Adipocyte (in vitro differentiated cells): Measurements from ENCODE around the gene PLXNA4.

ENCODE experiments used
- DNase-seq: peaks from one replicate; pipeline ENCODE4 v3.0.0-alpha.2; 2015; ENCODE audit warnings: low read depth
- H3K27me3 ChIP-seq: replicated peaks from 2 replicates; pipeline ENCODE4 v1.7.0; 2013; ENCODE audit warnings: mild to moderate bottlenecking, low read length, moderate library complexity; ENCODE audit not compliant: control insufficient read depth, insufficient read depth
- H3K36me3 ChIP-seq: 2 replicates; pipeline ENCODE4 v1.7.0; 2013; ENCODE audit warnings: low read length, mild to moderate bottlenecking, moderate library complexity; ENCODE audit not compliant: control insufficient read depth, insufficient read depth, severe bottlenecking
- H3K4me1 ChIP-seq: 2 replicates; pipeline ENCODE4 v1.7.0; 2013; ENCODE audit warnings: mild to moderate bottlenecking, low read length, moderate library complexity; ENCODE audit not compliant: control insufficient read depth, insufficient read depth
- H3K4me3 ChIP-seq: 2 replicates; pipeline ENCODE4 v1.7.0; 2013; ENCODE audit warnings: mild to moderate bottlenecking, low read length, moderate library complexity
- H3K9ac ChIP-seq: 2 replicates; pipeline ENCODE4 v1.7.0; 2013; ENCODE audit warnings: mild to moderate bottlenecking, low read length, moderate library complexity
- H3K9me3 ChIP-seq: 2 replicates; pipeline ENCODE4 v1.7.0; 2013; ENCODE audit warnings: mild to moderate bottlenecking, low read length, moderate library complexity; ENCODE audit not compliant: control insufficient read depth

PLXNA4 gene

DNA sequence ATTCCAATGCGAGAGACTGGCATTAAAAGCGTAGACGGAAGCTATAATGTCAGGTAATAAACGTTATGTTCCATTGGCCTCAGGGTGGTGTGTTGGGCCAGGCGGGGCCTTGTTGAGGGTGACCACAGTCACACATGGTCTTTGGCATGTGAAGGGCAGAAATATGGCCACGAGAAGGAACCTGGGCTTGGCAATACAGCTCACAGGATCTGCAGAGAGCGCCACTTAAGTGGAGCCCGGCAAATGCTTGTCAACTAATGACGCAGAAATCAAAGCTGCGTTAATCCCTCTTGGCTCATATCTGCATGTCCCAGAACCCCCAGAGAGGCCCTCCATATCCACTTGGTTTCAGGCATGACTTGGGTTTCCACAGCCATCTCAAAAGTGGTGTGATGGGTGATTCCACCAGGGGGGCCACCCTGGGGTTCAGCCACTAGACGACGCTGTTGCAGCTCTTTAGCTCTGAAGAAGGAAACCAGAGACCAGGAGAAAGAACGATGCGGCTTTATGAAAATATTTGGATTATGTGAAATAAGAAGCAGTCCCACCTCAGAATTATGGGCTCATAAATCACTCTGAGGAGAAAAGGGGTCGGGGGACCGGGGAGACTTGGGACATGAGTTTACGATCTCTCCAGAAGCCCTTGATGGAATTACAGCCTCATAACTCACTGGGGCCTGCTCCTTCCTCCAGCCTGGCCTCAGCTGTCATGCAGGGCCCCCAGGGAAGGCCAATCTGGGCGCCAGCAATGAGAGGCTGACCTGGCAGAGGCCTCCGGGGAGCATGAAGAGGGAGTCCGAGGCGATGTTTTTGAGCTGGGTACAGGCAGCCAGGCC is 462.5 kb downstream of the PLXNA4 start:
- Histone ChIP-seq H3K4me3 (no peak overlapping the region), H3K9me3 (no peaks in the 10 kb centered on the region), H3K4me1 (peaks cover 12% of the 10 kb centered on the region), H3K9ac (no peak overlapping the region), H3K27me3 (no peaks in the 10 kb centered on the region), H3K36me3 (no peaks in the 10 kb centered on the region)
- no peak for DNase-seq

DNA sequence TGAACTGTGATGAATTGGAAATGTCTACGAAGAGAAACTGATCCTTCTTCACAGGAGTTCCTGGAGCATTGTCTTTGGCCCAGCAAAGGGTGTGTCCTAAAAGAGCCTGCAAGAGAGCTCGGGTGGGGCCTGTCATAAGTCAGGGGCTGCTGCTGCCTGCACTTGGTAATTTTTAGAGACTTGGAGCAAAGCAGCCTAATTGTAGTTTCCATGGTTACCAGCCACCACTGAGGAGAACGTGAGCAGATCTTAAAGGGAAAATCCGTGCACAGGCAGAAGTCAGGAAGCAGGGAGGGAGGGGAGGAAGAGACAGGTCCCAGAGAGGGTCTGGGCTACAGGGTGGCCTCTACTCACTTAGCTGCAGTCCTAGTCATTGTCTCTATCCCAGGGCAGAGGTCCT is 463.6 kb downstream of the PLXNA4 start:
- no peak for DNase-seq
- Histone ChIP-seq H3K9me3 (no peaks in the 10 kb centered on the region), H3K4me3 (no peak overlapping the region), H3K4me1 (peaks cover 12% of the 10 kb centered on the region), H3K27me3 (no peaks in the 10 kb centered on the region), H3K9ac (no peak overlapping the region), H3K36me3 (no peaks in the 10 kb centered on the region)

DNA sequence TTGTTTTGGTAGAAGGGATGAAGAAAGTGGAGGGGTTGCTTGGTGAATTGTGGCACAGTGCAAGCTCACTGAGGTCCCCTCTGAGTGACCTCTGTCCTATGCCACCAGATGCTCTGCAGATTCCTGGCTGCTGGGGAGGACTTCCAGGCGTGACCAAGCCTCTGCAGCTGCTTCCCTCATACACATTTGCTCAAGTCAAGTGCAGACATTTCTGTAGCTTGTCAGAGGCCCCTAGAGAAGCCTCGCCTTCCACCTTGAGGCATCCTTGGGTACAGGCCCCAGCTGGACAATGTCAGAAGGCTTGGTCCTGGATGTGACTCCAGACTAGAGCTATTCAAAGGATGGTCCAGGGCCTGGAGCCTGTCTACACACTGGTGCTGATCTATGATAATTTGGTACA is 464.2 kb downstream of the PLXNA4 start:
- Histone ChIP-seq H3K4me1 (peaks cover 11% of the 10 kb centered on the region), H3K9me3 (no peaks in the 10 kb centered on the region), H3K4me3 (no peak overlapping the region), H3K36me3 (no peaks in the 10 kb centered on the region), H3K27me3 (peaks cover under 1% of the 10 kb centered on the region), H3K9ac (no peak overlapping the region)
- no peak for DNase-seq

DNA sequence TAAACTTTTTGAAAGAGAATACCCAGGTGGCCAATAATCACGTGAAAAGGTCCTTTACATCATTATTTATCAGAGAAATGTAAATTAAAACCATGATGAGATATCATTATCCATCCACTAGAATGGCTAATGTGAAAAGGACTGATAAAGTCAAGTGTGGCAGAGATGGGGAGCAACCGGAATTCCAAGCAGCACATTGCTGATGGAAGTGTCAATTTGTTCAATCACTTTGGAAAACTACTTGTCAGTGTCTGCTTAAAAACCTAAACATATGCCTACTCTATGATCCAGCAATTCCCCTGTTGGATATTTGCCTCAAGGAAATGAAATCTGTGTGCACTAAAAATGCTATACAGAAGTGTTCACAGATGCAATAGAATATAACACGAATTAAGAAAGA is 465.6 kb downstream of the PLXNA4 start:
- Histone ChIP-seq H3K4me1 (no peaks in the 10 kb centered on the region), H3K27me3 (peaks cover 7% of the 10 kb centered on the region), H3K9ac (no peak overlapping the region), H3K36me3 (no peaks in the 10 kb centered on the region), H3K4me3 (no peak overlapping the region), H3K9me3 (no peaks in the 10 kb centered on the region)
- no peak for DNase-seq

DNA sequence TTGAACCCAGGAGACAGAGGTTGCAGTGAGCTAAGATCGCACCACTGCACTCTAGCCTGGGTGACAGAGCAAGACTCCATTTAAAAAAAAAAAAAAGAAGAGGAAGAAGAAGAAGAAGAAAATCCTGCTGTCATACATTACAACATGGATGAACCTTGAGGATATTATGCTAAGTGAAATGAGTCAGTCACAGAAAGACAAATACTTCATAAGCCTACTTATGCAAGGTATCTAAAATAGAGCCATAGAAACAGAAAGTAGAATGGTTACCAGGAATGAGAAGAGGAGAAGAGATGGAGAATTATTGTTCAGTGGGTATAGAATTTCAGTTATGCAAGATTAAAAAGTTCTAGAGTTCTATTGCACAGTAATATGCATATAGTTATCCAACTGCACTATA is 466.5 kb downstream of the PLXNA4 start:
- H3K9ac ChIP-seq = no peak overlapping the region
- H3K9me3 ChIP-seq = no peaks in the 10 kb centered on the region
- H3K27me3 ChIP-seq = peaks cover 7% of the 10 kb centered on the region
- H3K4me3 ChIP-seq = no peak overlapping the region
- no peaks in the 10 kb centered on the region for H3K36me3 ChIP-seq
- H3K4me1 ChIP-seq = no peaks in the 10 kb centered on the region
- peak; percentile 28 for DNase-seq

DNA sequence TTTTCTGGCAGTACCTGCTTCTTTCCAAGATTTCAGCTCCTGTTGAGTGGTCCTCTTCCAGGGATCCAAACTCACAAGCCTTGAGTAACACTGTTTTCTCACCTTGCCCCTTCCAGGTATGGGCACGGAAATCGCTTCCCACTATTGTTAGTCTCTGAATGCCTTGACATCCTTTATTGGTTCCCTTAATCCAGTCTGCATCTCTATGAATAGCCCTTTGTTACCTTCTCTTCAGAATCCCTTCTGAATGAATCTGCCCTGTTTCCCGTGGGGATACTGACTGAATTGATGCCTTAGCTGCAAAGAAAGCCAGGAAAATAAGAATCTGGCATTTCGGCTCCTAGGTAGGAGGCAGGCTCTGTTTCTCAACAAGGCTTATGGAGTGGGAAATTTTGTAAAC is 467.7 kb downstream of the PLXNA4 start:
- Histone ChIP-seq H3K27me3 (peaks cover 14% of the 10 kb centered on the region), H3K9me3 (no peaks in the 10 kb centered on the region), H3K4me1 (no peaks in the 10 kb centered on the region), H3K4me3 (no peak overlapping the region), H3K36me3 (no peaks in the 10 kb centered on the region), H3K9ac (no peak overlapping the region)
- DNase-seq = no peak

DNA sequence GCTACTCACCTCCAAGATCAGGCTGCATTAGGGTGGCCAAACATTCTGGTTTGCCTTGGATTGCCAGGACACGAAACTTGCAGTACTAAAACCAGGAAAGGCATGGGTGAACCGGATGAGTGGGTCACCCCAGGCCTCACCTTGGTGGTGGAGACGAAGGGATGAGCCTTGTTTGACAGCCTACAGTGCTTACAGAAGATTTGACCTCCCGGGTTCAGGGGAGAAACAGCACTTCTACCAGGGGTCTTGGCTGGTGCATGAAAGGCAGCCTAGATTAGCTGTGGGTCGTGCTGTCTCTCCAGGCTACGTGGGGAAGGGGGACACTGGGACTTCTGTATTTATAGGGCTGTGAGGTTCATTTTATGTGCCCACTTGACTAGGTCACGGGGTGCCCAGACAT is 469.8 kb downstream of the PLXNA4 start:
- DNase-seq = no peak
- Histone ChIP-seq H3K9ac (no peak overlapping the region), H3K27me3 (peaks cover 17% of the 10 kb centered on the region), H3K9me3 (no peaks in the 10 kb centered on the region), H3K4me1 (no peaks in the 10 kb centered on the region), H3K4me3 (no peak overlapping the region), H3K36me3 (no peaks in the 10 kb centered on the region)

DNA sequence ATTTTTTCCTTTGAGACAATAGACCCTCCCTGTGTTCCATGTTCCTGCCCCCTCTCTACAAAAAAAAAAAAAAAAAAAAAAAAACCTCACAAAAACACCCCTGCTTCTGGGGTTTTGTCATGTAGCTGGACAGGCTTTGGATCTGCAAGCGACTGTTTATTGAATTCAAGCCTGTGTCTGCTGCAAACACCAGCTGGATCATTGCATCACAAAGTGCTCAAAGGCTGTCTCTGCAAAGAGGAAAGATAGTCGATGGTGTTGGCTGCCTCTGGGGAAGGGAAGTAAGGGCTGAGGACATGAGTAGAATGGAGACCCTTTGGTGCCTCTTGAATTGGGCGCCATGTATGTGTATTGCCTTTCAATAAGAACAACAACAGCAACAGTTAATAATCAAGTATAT is 471.2 kb downstream of the PLXNA4 start:
- Histone ChIP-seq H3K9me3 (no peaks in the 10 kb centered on the region), H3K4me3 (no peak overlapping the region), H3K27me3 (peaks cover 17% of the 10 kb centered on the region), H3K36me3 (no peaks in the 10 kb centered on the region), H3K4me1 (no peaks in the 10 kb centered on the region), H3K9ac (no peak overlapping the region)
- no peak for DNase-seq

DNA sequence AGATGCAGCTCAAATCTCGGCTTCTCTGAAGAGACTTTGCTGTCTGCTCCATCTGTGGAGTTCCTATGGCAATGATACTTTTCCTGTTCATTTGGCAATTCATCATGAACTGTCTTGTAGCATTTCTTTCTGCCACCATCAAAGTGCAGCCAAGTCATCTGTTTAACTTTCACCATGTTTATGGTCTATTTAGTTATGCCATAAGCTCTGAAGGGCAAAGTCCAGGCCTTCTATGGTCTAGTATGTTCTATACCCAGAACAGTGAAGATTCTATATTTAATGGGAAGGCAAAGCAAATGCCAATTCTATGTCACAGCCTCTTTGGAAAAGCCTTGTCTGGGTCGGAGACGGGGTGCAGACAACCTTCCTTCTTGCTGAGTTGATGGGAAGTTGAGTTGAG is 472.6 kb downstream of the PLXNA4 start:
- Histone ChIP-seq H3K27me3 (peaks cover 17% of the 10 kb centered on the region), H3K9ac (no peak overlapping the region), H3K36me3 (no peaks in the 10 kb centered on the region), H3K4me3 (no peak overlapping the region), H3K9me3 (no peaks in the 10 kb centered on the region), H3K4me1 (no peaks in the 10 kb centered on the region)
- DNase-seq = no peak

DNA sequence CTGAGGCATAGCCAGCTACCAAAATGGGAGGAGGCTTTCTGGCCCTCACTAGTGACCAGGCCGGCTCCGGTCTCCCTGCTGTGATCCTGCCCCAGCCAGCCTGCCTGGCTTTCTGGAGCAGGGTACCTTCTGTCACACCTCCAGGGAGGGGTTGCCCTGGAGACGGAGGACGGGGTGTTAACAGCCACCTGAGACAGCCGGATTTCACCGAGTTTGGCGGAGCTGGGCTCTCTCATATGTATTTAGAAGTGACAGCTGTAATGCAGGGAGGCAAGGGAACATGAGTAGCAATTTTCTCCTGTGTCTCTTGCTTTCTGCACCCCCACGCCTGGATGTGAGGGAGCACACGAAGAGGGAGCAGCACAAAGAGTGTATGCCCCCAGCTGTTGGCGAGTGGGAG is 473.3 kb downstream of the PLXNA4 start:
- Histone ChIP-seq H3K4me1 (peaks cover 8% of the 10 kb centered on the region), H3K4me3 (no peak overlapping the region), H3K9me3 (no peaks in the 10 kb centered on the region), H3K9ac (no peak overlapping the region), H3K36me3 (no peaks in the 10 kb centered on the region), H3K27me3 (peaks cover 17% of the 10 kb centered on the region)
- DNase-seq = no peak

DNA sequence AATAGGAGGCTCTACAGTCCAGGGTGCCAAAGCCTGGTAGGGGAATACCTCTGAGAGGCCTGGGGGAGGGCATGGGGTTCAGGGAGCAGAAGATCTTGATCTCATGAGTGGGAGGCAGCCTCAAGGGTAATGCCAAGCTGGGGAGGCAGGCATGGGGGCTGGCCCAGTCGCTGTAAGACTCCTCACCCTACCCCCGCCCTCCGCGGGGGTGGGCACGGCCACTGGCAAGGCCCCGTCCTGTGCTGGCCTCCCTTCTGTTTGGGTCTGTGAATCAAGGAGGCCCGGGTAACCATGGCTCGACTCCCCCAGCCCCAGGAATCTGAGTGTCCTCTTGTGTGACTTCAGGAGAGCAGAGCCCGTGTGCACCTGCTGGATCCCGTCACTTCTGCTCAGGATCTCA is 473.9 kb downstream of the PLXNA4 start:
- Histone ChIP-seq H3K4me3 (no peak overlapping the region), H3K4me1 (peaks cover 9% of the 10 kb centered on the region), H3K27me3 (peaks cover 17% of the 10 kb centered on the region), H3K9me3 (no peaks in the 10 kb centered on the region), H3K9ac (no peak overlapping the region), H3K36me3 (no peaks in the 10 kb centered on the region)
- DNase-seq = no peak

DNA sequence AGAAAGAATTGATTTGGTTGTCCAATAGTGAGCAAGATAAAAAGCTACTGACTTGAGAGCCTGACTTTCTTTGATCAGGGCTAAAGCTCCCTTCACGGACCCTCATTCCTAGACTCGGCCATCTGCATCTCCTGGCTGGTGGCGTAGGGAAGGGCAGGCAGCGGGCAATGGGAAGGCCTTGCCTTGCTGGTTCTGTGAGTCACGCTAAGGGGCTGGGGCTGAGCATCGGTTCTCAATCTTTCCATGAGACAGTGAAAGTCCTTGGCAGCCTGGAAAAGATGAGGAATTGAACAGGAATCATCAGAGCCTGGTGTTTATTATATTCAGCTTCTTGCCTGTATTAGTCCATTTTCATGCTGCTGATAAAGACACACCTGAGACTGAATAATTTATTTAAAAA is 475.3 kb downstream of the PLXNA4 start:
- H3K27me3 ChIP-seq = peaks cover 12% of the 10 kb centered on the region
- no peak for DNase-seq
- no peaks in the 10 kb centered on the region for H3K36me3 ChIP-seq
- H3K9ac ChIP-seq = no peak overlapping the region
- peaks cover 9% of the 10 kb centered on the region for H3K4me1 ChIP-seq
- H3K9me3 ChIP-seq = no peaks in the 10 kb centered on the region
- no peak overlapping the region for H3K4me3 ChIP-seq
